ENCODE measurements around the gene ABHD16A.

ABHD16A gene

DNA sequence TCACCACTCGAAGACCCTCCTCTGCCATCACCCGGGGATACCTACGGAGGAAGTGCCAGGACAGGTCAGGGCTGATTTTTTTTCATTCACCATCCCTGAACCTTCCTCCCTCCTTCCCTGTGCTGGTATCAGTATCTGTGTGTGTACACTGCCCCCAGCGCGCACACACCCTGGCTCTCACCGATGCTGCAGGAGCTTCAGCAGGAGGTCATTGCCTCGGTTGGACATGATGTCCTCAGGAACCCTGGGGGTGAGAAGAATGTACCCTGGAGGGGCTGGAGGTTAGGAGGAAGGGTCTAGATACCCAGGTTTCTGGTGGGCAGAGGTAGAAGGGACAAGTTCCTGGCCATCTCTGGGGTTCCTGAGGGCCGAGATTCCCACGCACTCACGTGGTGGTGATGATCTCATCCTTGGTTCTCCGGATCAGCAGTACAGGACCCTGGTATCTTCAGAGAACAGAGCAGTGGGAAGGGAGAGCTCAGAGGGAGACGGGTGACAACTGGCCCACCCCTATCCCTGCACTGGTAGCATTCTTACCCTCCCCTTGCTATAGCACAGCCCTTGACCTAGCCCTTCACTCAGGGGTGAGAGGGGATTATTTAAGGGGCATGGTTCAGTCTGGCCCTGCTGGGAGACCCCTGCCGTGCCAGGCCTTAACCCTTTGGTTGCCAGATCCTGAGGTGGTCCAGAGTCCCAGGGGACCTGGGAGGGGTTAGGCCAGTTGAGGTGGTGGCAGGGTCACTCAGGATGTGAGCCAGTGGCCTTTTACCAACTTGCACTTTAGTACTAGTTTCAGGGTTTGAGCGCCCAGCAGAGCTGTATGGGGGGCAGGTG lies 15.0 kb downstream of the ABHD16A start:
- DNase-seq: no peak

DNA sequence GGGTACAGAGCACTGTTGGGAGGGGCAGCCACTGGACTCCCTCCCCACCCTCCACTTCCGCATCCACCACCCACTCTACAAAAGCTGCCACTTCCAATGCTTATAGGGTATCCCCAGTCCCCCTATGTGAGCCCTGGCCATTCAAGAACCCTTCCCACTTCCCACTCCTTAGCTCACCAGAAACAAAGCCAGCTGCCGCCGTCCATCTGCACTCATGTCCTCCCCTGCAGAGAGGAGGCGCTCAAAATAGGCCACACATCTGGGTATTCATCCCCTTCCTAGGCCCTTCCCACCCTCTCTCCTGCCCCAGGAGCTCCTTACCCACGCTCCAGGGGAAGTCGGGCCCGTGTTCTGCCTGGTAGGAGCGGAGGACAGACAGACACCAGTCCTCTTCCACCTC lies 15.8 kb downstream of the ABHD16A start:
- no peak for DNase-seq

DNA sequence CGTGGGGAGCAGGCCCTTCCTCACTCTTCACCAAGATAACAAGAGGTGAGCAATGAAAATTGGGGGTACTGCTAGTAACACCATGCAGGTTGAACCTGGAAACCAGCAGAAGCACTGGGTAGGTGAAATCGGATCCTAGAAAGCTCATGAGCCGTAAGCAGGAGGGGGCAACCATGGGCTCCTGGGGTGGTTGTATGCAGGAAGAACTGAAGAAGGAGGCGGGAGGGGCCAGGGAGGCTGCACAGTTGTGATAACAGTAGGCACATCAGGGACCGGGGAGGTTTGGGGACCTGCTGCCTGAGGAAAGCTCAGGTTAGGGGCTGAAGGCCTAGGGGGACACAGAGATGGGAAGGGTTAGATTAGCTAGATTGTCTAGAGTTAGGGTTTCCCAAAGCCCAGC lies 16.6 kb downstream of the ABHD16A start:
- no peak for DNase-seq

DNA sequence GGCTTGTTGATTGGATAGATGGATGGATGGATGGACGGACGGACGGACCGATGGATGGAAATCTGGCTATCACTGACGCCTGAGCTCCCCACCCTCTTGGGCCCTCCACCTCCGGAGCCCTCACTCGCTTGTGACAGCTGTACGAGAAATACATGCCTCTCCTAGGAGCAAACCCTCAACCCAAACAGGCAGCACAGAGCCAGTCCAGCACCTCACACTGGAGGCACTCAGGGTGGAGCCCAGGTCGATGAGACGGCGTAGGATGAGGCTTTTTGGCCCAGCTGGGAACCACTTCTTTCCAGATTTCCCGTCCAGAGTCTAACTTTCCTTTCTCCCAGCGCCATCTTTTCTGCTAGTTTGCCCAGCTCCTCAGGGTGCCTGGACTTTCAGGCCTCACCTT lies 19.5 kb downstream of the ABHD16A start:
- DNase-seq: no peak

DNA sequence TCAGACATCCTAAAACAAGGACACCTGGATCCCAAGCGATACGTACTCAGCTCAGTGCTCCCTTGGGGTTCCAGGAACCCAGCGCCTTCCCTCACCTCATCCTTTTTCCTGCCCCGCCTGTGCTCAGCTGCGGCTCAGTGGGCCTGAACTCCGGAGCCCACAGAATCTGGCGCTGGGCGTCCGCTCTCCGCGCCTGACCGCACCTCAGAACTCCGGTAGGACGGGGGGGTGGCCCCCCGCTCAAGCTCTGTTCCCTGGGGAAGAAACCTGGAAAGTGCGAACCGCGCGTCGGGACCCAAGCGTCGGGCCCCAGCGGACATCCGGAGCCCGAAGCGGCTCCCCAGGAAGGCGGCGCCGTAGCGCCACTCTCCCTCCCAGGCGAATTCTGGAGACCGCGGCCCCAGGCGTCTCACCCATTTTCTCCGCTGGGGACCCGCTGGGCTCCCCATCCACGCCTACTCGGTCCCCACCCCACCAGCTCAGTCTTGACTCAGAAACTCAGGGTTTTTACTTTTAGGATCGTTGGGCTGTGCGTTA lies 21.9 kb downstream of the ABHD16A start:
- DNase-seq: peak; percentile 61

DNA sequence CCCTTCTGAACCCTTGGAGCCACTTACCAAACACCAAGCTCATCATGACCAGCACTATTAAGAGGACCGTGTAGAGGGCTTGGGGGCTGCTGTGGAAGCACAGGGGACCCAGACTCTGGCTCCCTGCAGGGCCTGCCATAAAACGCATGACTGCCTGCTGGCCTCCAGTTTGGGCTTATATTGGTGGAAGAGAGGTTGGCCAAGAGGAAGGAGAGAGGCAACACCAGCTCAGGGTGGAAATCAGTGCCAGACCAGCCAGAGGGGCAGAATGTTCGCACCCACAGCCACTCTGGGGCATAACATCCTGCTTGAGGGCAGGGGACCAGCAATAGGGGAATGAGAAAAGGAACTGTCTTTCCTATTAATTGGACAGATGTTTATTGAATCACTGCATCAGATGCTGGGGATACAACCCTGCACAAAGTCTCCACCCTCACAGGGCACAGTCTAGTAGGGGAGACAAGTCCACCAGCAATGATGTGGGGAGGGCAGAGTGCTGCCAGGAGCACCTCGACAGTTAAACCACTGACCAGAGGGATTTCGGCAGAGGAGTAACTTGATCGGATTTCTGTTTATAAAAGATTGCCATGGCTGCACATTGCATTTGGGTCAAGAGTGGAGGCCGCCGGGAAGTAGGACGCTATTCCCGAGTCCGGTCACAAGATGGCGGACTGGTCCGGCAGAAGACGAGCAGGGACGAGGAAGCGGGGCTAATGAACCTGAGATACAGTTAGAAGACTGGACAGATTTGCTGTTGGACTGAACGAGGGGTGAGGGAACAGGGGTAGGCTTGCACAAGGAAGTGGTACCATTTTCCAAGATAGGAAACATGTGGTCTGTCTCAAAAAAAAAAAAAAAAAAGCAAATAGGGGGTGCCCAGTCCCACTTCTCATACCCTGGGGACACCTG lies 22.6 kb downstream of the ABHD16A start, which contains the start of gene LY6G5C:
TSS of gene LY6G5C (minus strand) at position 842 of the 909 bp plus-strand sequence. CDS start at position 148, 694 bp downstream.
- DNase-seq: peak; percentile 68

DNA sequence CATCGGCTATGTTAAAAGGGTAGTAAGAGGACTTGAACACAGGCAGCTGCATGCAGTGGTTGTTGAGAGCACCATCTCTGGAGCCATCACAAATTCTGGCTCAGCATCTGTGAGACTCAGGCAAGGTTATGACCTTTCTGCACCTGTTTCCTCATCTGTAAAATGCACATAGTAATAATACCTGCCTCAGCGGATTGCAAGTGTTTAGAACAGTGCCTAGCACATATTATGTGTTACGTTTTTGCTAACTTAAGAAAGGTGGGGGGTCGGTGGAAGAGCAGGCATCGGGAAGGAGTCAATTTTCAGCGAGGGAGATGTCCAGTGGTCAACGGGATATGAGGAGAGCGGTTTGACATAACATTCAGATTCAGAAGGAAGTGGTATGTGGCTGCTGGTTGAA lies 25.2 kb downstream of the ABHD16A start:
- DNase-seq: no peak

DNA sequence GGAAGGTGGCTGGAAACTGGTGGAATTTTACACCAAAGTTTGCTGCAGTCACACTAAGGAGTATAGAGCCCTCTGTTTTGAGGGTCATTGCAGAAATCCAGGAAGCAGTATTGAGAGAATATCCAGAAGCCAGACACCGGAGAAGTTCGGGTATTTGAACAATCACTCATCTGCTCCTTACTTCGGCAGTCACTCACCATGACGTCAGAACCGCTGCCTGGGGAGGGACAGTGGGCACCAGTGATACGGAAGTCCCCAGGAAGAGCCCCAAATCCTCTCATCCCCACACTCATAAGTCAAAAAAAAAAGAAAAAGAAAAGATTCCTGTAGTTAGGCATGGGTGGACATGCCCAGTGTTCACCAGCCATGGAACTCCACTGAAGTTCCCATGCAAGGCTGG lies 26.2 kb downstream of the ABHD16A start:
- DNase-seq: no peak

DNA sequence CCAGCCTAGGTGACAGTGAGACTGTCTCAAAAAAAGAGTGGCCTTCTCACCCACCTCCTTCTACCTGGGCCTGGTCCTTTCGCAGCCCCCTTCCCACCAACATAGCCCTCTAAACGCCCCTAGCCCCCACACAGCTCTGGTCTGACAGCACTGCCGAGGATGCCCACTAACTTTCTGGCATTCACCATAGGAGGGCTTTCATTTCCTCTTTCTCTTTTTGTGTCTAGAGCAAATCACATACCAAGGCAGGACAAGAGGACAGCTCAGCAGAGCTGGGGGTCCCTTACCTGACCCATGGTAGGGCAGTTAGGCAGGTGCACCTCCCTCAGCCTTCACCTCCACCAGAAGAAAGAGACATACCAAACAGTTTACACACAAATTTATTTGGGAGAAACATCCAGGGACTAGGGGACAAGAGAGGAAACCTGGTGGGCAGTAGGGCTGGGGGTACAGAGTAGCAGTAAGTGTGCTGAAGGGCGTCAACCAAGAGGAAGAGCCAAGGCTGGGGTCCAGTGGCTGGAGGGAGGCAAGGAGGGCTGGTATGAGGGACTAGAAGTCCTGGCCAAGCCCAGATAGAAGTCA lies 26.7 kb downstream of the ABHD16A start:
- DNase-seq: no peak

DNA sequence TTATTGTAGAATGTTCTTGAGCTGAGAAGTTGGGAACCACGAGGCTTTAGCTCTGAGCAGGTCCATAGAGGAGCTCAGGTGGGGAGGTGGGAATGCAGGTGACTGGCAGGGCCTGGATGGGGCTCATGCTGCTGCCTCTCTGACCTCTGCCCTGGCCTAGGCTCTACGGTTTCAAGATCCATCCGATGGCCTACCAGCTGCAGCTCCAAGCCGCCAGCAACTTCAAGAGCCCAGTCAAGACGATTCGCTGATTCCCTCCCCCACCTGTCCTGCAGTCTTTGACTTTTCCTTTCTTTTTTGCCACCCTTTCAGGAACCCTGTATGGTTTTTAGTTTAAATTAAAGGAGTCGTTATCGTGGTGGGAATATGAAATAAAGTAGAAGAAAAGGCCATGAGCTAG lies 33.4 kb downstream of the ABHD16A start, which contains the start of gene LY6G5B:
TSS of gene LY6G5B (plus strand) at position 301 of the 400 bp plus-strand sequence. CDS start 975 bp downstream, outside the sequence.
- no peak for DNase-seq

DNA sequence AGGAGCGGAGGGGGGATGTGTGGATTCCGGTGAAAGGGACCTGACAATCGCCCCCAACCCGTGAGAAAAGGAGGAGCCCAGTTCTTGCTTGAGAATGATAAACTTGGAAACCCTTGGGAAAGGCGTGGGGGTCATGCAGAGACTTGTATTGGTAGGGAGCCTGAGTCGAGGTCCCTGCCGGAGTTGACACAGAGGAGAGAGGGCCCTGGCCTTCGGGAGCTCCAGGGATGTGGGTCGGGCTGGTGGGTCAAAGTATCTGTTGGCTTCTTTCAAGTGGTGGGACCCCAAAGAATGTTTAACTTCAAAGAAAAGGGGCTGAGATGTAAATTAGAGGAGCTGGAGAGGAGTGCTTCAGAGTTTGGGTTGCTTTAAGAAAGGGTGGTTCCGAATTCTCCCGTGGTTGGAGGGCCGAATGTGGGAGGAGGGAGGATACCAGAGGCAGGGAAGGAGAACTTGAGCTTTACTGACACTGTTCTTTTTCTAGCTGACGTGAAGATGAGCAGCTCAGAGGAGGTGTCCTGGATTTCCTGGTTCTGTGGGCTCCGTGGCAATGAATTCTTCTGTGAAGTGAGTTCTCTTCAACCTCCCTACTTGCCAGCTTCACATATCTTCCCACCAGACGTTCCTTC lies 36.7 kb downstream of the ABHD16A start:
- no peak for DNase-seq

DNA sequence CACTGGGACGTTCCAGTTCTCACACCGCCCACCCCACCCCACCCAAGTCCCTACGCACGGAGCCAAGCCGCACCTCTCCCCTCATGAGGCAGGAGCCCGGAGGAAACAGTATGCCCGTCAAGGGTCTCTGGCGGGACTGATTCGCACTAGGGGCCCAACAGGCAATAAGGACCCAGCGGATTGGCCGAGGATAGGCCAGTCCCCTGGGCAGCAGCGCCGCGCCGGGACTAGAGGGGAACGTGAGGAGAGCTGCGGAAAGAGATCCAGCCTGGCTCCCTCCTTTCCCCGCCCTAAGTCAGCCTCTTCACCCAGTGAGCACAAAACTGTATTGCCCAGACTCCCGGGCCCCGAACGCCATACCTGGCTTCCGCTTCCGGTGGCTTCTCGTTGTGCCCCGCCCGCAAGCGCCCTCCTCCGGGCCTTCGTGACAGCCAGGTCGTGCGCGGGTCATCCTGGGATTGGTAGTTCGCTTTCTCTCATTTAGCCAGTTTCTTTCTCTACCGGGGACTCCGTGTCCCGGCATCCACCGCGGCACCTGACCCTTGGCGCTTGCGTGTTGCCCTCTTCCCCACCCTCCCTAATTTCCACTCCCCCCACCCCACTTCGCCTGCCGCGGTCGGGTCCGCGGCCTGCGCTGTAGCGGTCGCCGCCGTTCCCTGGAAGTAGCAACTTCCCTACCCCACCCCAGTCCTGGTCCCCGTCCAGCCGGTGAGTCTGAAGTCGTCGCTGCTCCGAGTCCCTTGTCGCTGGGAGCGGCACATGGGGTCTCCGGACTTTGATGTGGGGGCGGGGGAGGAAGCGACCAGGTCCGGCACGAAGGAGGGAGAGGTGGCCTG lies 37.4 kb downstream of the ABHD16A start, which contains the start of gene CSNK2B:
TSS of gene CSNK2B (plus strand) at position 580 of the 836 bp plus-strand sequence. CDS start 752 bp downstream, outside the sequence.
- peak; percentile 99 for DNase-seq

DNA sequence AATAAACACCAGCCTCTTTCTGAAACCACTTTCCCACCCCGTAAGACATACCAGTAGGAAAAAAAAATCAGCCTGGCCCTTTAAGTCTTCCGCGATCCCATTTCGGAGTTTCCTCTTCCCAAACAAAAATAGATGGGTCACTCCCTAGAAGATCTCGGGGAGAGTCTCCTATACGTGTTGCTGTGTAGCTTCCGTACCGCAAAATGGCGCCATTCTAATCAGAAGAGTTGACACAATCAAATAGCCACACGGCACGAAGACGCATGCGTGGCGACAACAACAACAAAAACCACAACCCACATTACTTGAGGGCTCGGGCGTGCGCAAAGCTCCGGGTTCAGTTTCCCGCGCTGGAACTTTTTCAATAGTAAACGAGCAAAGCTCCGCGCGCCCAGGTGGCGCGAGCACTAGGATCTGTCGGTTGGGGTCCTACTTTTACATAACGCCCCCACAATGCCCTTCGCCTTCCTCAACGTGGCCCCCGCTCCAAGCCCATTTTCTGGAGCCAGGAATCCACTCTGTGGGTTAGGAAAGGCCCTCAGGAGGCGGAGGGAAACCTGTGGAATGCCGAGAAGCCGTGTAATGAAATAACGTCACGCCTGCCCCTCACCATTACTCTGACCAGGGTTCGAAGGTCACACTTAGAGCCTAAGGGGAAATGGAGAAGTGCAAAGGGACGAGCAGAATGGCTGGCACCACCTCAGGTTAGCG lies 38.2 kb downstream of the ABHD16A start, which contains the start of gene GPANK1:
TSS of gene GPANK1 (minus strand) at position 208 of the 711 bp plus-strand sequence. CDS start 519 bp downstream, outside the sequence.
- peak; percentile 93 for DNase-seq

DNA sequence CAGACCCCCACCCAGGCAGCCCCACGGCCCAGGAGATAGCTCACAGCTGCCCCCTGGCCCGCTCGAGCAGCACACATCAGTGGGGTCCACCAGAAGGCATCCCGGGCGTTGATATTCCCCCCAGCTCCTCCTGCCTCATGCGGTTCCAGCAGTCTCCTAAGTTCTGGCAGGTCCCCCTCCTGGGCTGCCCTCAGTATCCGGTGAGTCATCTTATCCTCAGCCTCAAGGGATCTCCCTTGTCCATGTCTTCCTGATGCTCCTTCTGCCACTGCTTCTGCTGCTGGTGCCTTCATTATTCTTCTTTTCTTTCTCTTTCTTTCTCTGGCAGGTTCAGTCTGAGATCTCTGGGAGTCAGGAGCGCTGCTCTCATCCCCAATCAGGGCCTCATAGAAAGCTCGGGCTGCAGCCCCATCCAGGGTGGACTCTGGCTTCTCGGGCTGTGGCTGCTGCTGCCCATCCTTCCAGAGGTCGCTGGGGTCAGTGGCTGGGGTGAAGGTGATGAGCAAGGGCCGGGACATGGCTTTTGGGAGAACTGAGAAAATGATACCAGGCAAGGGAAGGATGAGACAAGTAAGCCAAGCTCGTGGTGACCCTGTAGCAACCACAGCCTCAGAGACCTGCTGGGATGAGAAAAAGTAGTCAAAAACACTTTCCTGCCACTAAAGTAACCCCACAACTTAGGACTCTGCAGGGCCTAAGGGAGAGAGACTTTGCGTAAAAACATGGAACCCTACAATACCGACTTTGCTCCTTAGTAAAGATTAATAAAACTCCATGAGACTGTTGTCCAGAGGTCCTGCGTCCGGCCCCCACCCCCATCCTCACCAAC lies 38.9 kb downstream of the ABHD16A start:
- no peak for DNase-seq

DNA sequence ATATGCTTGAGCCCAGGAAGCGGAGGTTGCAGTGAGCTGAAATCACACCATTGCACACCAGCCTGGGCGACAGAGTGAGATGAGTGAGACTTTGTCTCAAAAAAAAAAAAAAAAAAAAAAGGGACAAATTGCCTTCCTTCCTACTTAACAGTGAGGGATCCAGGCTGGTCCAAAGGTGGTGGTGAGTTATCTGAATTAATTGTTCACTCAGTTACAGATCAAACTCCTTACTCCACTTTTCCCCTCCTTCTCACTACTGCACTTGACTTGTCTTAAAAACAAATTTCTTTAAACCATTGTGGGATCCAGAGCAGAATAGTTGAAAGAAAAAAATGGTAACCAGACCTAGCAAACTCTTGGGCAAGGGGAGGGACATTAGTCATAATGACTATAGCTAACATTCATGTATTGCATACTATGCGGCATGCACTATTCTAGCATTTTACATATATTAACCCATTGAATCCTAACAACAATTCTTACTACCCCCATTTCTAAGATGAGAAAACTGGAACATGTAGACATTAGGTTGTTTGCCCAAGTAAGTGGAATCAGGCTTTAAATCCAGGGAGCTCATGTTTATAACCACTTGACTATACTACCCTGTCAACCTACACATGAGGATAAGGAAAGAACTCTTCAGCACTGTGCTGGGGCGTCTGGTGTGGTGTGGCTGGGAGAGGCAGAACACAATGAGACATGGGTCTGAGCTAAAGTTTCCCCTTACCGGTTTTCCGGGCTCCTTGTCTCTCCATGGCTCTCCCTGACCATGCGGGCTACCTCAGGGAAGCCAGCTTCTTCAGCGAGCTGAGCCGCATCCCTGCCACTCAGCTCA lies 39.8 kb downstream of the ABHD16A start:
- no peak for DNase-seq

DNA sequence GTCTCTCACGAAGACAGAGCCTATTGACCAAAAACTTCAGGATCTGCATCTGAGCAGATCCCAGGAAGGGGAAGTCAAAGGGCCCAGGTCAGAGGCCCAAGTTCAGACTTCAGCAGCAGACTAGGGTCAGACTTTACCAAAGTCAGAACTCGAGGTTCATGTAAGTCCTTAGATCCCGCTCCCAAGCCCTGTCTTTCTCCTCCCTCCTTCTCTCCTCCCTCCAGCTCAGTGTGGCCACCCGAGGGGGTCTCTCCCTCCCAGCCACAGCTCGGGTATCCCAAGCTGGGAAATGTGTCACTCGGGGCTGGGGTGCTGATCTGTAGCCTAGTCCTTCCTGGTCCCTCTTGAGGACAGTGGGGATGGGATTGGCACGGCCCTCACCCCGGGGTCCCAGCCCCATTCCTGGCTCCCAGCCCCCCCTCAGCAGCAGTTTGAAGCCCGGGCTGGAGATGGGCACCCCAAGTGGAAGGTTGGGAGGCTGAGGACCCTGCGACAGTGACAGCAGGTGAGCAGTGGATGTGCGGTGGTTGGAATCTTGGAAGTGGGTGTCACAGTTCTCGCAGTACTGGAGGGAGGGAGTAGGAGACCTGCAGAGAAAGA lies 40.9 kb downstream of the ABHD16A start:
- DNase-seq: no peak

DNA sequence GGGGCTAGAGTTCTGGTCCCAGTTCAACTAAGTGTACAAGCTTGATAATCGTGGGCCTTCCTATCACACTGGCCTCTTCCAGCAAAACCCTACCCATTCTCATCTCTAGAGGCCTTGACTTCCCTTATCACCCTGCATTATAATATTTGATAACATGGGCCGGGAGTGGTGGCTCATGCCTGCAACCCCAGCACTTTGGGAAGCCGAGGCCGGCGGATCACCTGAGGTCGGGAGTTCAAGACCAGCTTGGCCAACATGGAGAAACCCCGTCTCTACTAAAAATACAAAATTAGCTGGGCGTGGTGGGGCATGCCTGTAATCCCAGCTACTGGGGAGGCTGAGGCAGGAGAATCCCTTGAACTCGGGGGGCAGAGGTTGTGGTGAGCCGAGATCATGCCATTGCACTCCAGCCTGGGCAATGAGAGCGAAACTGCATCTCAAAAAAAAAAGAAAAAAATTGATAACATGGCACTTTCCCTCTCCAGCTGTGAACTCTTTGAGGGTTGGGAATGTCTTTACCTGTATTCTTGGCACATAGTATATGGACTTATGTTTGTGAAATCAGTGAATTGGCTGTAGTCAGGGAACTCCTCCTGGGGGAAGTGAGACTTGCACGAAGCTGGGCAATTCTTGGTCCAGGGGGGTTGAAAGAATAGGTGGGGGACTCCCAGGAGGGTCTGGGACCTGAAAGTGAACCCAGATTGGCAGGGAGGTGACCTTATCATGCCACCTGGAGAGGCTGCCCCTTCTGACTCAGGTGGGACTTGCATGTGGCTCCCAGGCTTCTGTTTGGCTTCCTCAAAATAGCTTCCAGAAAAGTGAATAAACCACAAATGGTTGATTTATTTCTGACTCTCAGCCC lies 41.6 kb downstream of the ABHD16A start:
- DNase-seq: no peak
